Measurements from ENCODE around the gene VDAC2.

VDAC2 gene

DNA sequence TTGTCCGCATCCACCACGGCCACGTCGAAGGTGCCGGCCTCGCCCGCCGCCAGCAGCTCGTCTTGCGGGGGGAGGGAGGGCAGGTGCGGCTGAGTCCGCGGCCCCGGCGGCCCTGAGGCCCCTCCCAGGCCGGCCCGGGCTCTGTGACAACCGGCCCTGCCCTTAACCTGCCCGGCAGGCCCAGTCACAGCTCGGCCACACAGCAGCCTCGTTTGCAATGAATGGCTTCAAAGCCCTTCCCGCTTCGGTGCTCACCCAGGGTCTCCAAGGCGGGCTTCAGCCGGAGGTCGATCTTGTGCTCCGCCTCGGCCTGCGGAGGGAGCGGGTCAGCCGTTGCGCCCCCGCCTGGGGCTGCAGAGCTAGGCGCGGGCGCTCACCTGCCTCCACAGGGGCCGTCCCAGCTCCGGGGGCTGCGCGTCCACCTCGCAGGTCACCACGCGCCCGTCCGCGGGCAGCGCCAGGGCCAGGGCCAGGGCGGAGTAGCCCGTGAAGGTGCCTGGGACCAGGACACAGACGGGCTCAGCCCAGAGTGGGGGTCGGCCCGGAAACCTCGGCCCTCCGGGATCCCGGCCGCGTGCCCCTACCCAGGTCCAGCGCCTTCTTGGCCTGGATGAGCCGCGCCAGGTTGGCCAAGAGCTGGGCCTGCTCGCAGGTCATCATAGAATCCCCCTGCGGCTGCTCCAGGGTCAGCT, 24.2 kb downstream of the VDAC2 start:
- H3K27ac ChIP-seq (ENCODE audit: low read depth, low read length, poor library complexity, severe bottlenecking) = peak overlapping the region; percentile 75
- H3K4me1 ChIP-seq (ENCODE audit: insufficient read depth, low read length, severe bottlenecking) = peaks cover 18% of the 10 kb centered on the region
- H3F3A ChIP-seq (ENCODE audit: insufficient read depth, low read length) = no peaks in the 10 kb centered on the region
- no peaks in the 10 kb centered on the region for H3K9me3 ChIP-seq (ENCODE audit: low read length)
- H3K9me2 ChIP-seq (ENCODE audit: low read depth, low read length) = no peaks in the 10 kb centered on the region
- no peaks in the 10 kb centered on the region for H3K79me2 ChIP-seq (ENCODE audit: insufficient read depth, low read length)
- peaks cover 40% of the 10 kb centered on the region for H3K36me3 ChIP-seq (ENCODE audit: insufficient read depth, low read length)
- H4K20me1 ChIP-seq (ENCODE audit: insufficient read depth, low read length) = no peaks in the 10 kb centered on the region
- no peaks in the 10 kb centered on the region for H3K27me3 ChIP-seq (ENCODE audit: insufficient read depth, low read length)
- H3K9ac ChIP-seq (ENCODE audit: low read length) = peak overlapping the region; percentile 86
- no peak for TF ChIP-seq EZH2 (IDR thresholded peaks at IDR 0.05; ENCODE audit: borderline replicate concordance, low read length)
- TF ChIP-seq, protein P1, sequence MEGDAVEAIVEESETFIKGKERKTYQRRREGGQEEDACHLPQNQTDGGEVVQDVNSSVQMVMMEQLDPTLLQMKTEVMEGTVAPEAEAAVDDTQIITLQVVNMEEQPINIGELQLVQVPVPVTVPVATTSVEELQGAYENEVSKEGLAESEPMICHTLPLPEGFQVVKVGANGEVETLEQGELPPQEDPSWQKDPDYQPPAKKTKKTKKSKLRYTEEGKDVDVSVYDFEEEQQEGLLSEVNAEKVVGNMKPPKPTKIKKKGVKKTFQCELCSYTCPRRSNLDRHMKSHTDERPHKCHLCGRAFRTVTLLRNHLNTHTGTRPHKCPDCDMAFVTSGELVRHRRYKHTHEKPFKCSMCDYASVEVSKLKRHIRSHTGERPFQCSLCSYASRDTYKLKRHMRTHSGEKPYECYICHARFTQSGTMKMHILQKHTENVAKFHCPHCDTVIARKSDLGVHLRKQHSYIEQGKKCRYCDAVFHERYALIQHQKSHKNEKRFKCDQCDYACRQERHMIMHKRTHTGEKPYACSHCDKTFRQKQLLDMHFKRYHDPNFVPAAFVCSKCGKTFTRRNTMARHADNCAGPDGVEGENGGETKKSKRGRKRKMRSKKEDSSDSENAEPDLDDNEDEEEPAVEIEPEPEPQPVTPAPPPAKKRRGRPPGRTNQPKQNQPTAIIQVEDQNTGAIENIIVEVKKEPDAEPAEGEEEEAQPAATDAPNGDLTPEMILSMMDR (IDR thresholded peaks at IDR 0.05; ENCODE audit: low read length) = peak; percentile 45
- H2AFZ ChIP-seq (ENCODE audit: low read length) = no peak overlapping the region
- peak overlapping the region; percentile 96 for H3K4me2 ChIP-seq (ENCODE audit: low read length)
- H3K4me3 ChIP-seq (ENCODE audit: low read depth, low read length, poor library complexity, severe bottlenecking) = peak overlapping the region; percentile 82

DNA sequence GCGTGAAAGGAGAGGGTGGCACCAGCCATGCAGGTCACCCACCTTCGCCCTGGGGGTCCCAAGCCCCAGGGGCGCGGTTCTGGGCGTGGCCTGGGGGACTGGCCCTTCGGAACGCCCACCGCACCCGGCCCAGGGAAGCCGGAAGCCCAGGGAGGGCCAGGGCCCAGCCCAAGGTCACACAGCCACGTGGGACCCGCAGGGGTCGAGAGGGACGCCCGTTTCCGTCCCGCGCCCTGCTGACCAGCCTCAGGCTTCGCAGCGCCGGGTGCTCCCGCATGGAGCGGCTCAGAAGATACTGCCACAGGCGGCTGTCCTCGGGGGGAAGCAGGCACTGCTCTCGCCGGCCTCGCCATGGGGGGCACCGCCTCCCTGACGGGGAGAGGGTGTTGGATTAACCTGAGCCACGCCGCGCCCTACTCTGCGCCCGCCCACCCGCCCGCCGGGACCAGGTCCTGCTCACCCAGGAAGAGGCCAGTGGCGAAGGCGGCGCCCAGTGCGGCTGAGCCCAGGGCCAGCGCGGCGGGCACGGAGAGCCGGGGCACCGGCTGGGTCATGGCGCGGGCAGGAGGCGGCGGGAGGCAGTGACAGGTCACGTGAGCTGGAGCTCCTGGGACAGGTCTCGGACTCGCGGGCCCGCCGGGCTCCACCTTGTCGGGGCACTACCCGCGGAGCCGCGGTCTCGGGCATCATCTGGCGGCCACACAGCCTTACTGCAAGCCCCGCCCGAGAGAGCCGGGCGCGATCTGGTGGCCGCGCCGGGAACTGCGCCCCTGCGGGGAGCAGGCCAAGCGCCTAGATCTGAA, 25.0 kb downstream of the VDAC2 start, which contains the start of gene COMTD1:
TSS of gene COMTD1 (minus strand) at position 583 of the 803 bp plus-strand sequence. CDS start at position 554, 29 bp downstream.
- Histone ChIP-seq H3K27ac (ENCODE audit: low read depth, low read length, poor library complexity, severe bottlenecking) (peak within 1 kb of the TSS; percentile 75), H3K9me2 (ENCODE audit: low read depth, low read length) (no peaks in the 10 kb centered on the region), H2AFZ (ENCODE audit: low read length) (no peak within 1 kb of the TSS), H3K4me1 (ENCODE audit: insufficient read depth, low read length, severe bottlenecking) (peaks cover 18% of the 10 kb centered on the region), H3F3A (ENCODE audit: insufficient read depth, low read length) (no peaks in the 10 kb centered on the region), H3K9me3 (ENCODE audit: low read length) (no peaks in the 10 kb centered on the region), H3K4me2 (ENCODE audit: low read length) (peak within 1 kb of the TSS; percentile 96), H3K4me3 (ENCODE audit: low read depth, low read length, poor library complexity, severe bottlenecking) (peak within 1 kb of the TSS; percentile 82), H3K79me2 (ENCODE audit: insufficient read depth, low read length) (no peaks in the 10 kb centered on the region), H3K9ac (ENCODE audit: low read length) (peak within 1 kb of the TSS; percentile 86), H3K27me3 (ENCODE audit: insufficient read depth, low read length) (no peaks in the 10 kb centered on the region), H3K36me3 (ENCODE audit: insufficient read depth, low read length) (peaks cover 33% of the 10 kb centered on the region), H4K20me1 (ENCODE audit: insufficient read depth, low read length) (no peaks in the 10 kb centered on the region)
- TF ChIP-seq, protein P1 (IDR thresholded peaks at IDR 0.05; ENCODE audit: low read length) = peak; percentile 100
- TF ChIP-seq EZH2 (IDR thresholded peaks at IDR 0.05; ENCODE audit: borderline replicate concordance, low read length) = no peak

- Histone ChIP-seq H3K4me2 (ENCODE audit: low read length) (peak overlapping the region; percentile 16; the same call in 1 of the 2 replicates), H3K9ac (ENCODE audit: low read length) (peak overlapping the region; percentile 38; the same call in 1 of the 2 replicates), H3K9me2 (ENCODE audit: low read depth, low read length) (no peaks in the 10 kb centered on the region), H4K20me1 (ENCODE audit: insufficient read depth, low read length) (no peaks in the 10 kb centered on the region), H3K27me3 (ENCODE audit: insufficient read depth, low read length) (no peaks in the 10 kb centered on the region), H3K4me1 (ENCODE audit: insufficient read depth, low read length, severe bottlenecking) (peaks cover 18% of the 10 kb centered on the region), H3K79me2 (ENCODE audit: insufficient read depth, low read length) (no peaks in the 10 kb centered on the region), H3K4me3 (ENCODE audit: low read depth, low read length, poor library complexity, severe bottlenecking) (no peak overlapping the region), H2AFZ (ENCODE audit: low read length) (no peak overlapping the region), H3K27ac (ENCODE audit: low read depth, low read length, poor library complexity, severe bottlenecking) (no peak overlapping the region), H3F3A (ENCODE audit: insufficient read depth, low read length) (no peaks in the 10 kb centered on the region), H3K36me3 (ENCODE audit: insufficient read depth, low read length) (peaks cover 26% of the 10 kb centered on the region), H3K9me3 (ENCODE audit: low read length) (no peaks in the 10 kb centered on the region)
- no peak for TF ChIP-seq EZH2 (IDR thresholded peaks at IDR 0.05; ENCODE audit: borderline replicate concordance, low read length)
- TF ChIP-seq, protein P1 (IDR thresholded peaks at IDR 0.05; ENCODE audit: low read length) = peak; percentile 10; the same call in 1 of the 2 replicates
Measured at GRCh38 chr10:75236178-75236825, 25.7 kb downstream of the VDAC2 start.
